ENCODE results near the gene NXPE2. TPM values are rescaled to one million over a fixed set of nuclear protein-coding genes. Genes with fewer than 3 reads are reported as not detected.
"Not testable (repeated sequence)": the region's sequence is repeated elsewhere in the genome, so short reads cannot be mapped to it uniquely, and the experiment has no call there.

Gene NXPE2
- 1 to 10 TPM in 1 of 4 donors, under 1 TPM in 1, not detected in 2; 0.30 to 1.4 TPM for total RNA-seq

DNA sequence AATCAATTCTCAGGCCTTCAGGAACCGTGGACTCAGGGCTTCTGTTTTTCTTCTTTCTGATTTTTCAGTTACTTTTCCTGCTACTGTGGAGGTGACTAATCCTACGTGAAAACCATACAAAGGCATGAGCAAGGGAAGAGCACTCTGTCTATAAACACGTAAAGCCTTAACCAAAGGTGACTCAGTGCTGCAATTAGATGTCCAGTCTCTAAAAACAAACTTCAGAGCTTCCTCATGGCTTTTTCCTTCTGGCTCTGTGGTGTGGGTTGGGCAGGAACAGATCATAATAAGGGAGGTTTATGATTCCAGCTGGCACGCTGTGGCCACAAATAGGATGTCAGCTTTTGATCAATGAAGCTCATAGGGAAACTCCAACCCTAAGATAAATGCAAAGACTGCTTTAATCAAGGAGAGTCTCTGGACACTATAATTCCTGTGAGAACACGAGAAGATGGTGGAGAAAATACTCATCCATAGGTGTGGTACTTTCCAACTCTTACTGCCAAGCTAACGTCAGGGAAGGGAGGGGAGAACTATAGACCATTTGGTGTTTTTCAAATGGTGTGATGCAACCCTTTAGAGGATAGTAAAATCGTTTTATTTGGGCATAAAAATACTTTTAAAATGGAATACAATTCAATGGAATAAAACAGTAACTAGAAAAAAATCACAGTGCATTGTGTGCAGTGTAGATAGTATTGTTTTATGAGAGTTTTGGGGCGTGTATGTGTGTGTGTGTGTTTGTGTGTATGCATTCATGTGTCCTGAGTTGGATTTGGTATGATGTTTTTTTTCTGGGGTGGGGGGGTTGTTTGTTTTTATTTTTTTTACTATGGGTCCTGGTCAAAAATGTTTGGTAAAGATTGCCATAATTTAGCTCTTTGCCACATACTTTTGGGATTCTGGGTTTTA is at the start of gene NXPE2:
NXPE2 (plus strand) TSS at position 403 of the 912 bp plus-strand sequence; CDS start at position 452, 49 bp downstream.
- H3K27ac ChIP-seq, result no peak within 1 kb of the TSS
- no peaks in the 10 kb centered on the region for H3K36me3 ChIP-seq
- no peaks in the 10 kb centered on the region for H3K9me3 ChIP-seq
- 56 to 57% methylated on average over 8 of the region's 8 CpGs for WGBS, 2 donors
- H3K27me3 ChIP-seq, result no peaks in the 10 kb centered on the region
- no peak within 1 kb of the TSS for H3K4me3 ChIP-seq
- DNase-seq (ENCODE audit: low spot score in 2 of 2), result no peak
- TF ChIP-seq EP300 (IDR thresholded peaks at IDR 0.05) (no peak), POLR2A (IDR thresholded peaks at IDR 0.05) (no peak)
- TF ChIP-seq, protein P1, sequence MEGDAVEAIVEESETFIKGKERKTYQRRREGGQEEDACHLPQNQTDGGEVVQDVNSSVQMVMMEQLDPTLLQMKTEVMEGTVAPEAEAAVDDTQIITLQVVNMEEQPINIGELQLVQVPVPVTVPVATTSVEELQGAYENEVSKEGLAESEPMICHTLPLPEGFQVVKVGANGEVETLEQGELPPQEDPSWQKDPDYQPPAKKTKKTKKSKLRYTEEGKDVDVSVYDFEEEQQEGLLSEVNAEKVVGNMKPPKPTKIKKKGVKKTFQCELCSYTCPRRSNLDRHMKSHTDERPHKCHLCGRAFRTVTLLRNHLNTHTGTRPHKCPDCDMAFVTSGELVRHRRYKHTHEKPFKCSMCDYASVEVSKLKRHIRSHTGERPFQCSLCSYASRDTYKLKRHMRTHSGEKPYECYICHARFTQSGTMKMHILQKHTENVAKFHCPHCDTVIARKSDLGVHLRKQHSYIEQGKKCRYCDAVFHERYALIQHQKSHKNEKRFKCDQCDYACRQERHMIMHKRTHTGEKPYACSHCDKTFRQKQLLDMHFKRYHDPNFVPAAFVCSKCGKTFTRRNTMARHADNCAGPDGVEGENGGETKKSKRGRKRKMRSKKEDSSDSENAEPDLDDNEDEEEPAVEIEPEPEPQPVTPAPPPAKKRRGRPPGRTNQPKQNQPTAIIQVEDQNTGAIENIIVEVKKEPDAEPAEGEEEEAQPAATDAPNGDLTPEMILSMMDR (IDR thresholded peaks at IDR 0.05), result no peak
- H3K4me1 ChIP-seq, result no peaks in the 10 kb centered on the region

DNA sequence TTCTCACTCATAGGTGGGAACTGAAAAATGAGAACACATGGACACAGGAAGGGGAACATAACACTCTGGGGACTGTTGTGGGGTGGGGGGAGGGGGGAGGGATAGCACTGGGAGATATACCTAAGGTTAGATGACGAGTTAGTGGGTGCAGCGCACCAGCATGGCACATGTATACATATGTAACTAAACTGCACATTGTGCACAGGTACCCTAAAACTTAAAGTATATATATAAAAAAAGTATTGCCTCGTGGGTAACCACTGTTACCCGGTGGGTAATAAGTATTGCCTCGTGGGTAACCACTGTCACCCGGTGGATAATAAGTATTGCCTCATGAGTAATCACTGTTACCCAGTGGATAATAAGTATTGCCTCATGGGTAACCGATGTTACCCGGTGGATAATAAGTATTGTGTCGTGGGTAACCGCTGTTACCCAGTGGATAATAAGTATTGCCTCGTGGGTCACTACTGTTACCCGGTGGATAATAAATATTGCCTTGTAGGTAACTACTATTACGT is 46.8 kb upstream of the NXPE2 start:
- WGBS, 2 donors, result 89 to 93% methylated on average over 13 of the region's 13 CpGs
- not testable (repeated sequence) for H3K36me3 ChIP-seq; H3K27ac ChIP-seq; H3K27me3 ChIP-seq; DNase-seq (ENCODE audit: low spot score in 2 of 2); H3K4me1 ChIP-seq; H3K4me3 ChIP-seq
- peaks cover 0 to 10% (median 0%) of the 10 kb centered on the region in 4 donors for H3K9me3 ChIP-seq

DNA sequence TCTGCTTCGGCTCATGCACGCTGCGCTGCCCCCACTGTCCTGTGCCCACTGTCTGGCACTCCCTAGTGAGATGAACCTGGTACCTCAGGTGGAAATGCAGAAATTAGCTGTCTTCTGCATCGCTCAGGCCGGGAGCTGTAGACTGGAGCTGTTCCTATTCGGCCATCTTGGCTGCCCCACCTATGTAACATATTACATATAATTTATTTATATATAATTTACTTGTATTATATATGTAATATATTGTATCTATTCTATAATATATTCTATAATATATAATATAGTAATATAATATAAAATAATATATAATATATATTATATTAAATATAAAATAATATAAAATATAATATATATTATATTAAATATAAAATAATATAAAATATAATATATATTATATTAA is 38.9 kb upstream of the NXPE2 start:
- 97 to 99% methylated on average over 6 of the region's 6 CpGs for WGBS, 2 donors
- not testable (repeated sequence) for H3K27ac ChIP-seq; H3K27me3 ChIP-seq; DNase-seq (ENCODE audit: low spot score in 2 of 2); H3K36me3 ChIP-seq; H3K4me3 ChIP-seq; H3K4me1 ChIP-seq
- peaks cover 0 to 13% (median 0%) of the 10 kb centered on the region in 4 donors for H3K9me3 ChIP-seq

DNA sequence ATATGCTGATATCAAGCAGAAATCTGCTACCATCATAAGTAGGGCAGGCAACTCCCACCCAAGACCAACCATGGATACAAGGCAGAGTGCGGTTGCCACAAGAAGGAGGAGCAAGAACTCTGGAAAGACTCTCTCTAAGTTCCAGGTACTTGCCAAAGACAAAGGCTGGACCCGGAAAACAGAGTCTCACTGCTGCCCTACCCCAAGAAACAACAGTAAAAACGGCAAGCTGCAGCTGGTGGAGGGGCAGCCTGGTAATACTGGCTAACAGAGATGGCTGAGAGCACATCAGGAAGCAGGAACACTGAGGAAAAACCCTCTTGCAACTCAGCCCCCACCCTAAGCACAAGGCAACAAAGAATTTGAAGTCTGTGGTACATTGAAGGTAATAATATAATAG is 27.7 kb upstream of the NXPE2 start:
- H3K4me1 ChIP-seq, result no peaks in the 10 kb centered on the region
- H3K4me3 ChIP-seq, result no peak overlapping the region
- TF ChIP-seq, protein P1 (IDR thresholded peaks at IDR 0.05), result no peak
- no peak for TF ChIP-seq POLR2A (IDR thresholded peaks at IDR 0.05)
- no peak for TF ChIP-seq EP300 (IDR thresholded peaks at IDR 0.05)
- H3K27me3 ChIP-seq, result no peaks in the 10 kb centered on the region
- H3K27ac ChIP-seq, result no peak overlapping the region
- no peaks in the 10 kb centered on the region for H3K36me3 ChIP-seq
- no peak for DNase-seq (ENCODE audit: low spot score in 2 of 2)
- WGBS, 2 donors, result 79 to 83% methylated on average over 3 of the region's 3 CpGs
- peaks cover 0 to 3% (median 0%) of the 10 kb centered on the region in 4 donors for H3K9me3 ChIP-seq

DNA sequence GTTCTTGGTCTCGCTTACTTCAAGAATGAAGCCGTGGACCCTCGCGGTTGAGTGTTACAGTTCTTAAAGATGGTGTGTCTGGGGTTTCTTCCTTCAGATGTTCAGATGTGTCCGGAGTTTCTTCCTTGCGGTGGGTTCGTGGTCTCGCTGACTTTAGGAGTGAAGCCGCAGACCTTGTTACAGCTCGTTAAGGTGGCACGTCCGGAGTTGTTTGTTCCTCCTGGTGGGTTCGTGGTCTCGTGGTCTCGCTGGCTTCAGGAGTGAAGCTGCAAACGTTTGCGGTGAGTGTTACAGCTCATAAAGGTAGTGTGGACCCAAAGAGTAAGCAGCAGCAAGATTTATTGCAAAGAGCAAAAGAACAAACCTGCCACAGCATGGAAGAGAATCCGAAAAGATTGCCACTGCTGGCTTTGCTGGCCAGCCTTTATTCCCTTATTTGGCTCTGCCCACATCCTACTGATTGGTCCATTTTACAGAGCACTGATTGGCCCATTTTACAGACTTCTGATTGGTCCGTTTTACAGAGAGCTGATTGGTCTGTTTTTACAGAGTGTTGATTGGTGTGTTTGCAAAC is 27.1 kb upstream of the NXPE2 start:
- Histone ChIP-seq H3K27ac (no peak overlapping the region), H3K4me3 (no peak overlapping the region), H3K27me3 (no peaks in the 10 kb centered on the region), H3K9me3 (peaks cover 0 to 3% (median 0%) of the 10 kb centered on the region in 4 donors), H3K4me1 (no peaks in the 10 kb centered on the region), H3K36me3 (no peaks in the 10 kb centered on the region)
- DNase-seq (ENCODE audit: low spot score in 2 of 2), result no peak
- WGBS, 2 donors, result 97% methylated on average over 19 of the region's 19 CpGs
- TF ChIP-seq, protein P1 (IDR thresholded peaks at IDR 0.05), result no peak
- TF ChIP-seq POLR2A (IDR thresholded peaks at IDR 0.05), result no peak
- TF ChIP-seq EP300 (IDR thresholded peaks at IDR 0.05), result no peak

DNA sequence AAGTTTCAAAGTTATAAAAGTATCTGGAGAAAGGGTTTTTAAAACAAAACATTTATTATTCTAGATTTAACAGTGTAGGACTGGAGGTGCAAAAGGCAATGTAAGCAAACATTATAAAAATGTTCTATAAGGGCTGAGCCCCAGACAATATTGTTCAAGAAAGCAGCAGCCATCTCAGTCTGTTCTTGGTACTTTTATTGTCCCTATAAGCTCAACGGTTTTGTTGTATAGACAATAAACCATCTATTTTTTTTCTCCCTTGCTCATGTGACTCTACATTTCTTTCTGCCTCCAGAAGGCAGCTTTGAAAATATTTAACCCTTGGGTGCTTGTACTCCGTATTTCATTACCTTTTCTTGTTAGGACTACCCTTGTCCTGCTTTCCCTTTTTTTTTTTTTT is 25.2 kb upstream of the NXPE2 start:
- TF ChIP-seq POLR2A (IDR thresholded peaks at IDR 0.05) (no peak), EP300 (IDR thresholded peaks at IDR 0.05) (no peak)
- TF ChIP-seq, protein P1 (IDR thresholded peaks at IDR 0.05), result no peak
- no peaks in the 10 kb centered on the region for H3K36me3 ChIP-seq
- H3K4me1 ChIP-seq, result no peaks in the 10 kb centered on the region
- H3K27me3 ChIP-seq, result no peaks in the 10 kb centered on the region
- H3K4me3 ChIP-seq, result no peak overlapping the region
- no peak for DNase-seq (ENCODE audit: low spot score in 2 of 2)
- 27 to 29% methylated on average over 2 of the region's 2 CpGs for WGBS, 2 donors
- H3K9me3 ChIP-seq, result no peaks in the 10 kb centered on the region
- no peak overlapping the region for H3K27ac ChIP-seq

Data from tibial nerve (tissue), 4 donors.